GM12891 (cell line): ENCODE data around the gene SSNA1.

Experiments
- POLR2A ChIP-seq: IDR thresholded peaks from 2 replicates; pipeline ENCODE4 v1.6.1; 2011; ENCODE audit warnings: low read depth, low read length, control low read depth
- POLR2AphosphoS5 ChIP-seq: IDR thresholded peaks from 2 replicates; pipeline ENCODE4 v1.6.1; 2011; ENCODE audit warnings: low read depth, low read length, control low read depth
- TAF1 ChIP-seq: IDR thresholded peaks from 2 replicates; pipeline ENCODE4 v1.6.1; 2011; ENCODE audit warnings: low read depth, low read length, control low read depth

GRCh38 chr9:137171149-137171900, 17.2 kb upstream of the SSNA1 start:
- TF ChIP-seq POLR2A (no peak), POLR2AphosphoS5 (no peak), TAF1 (no peak)
